Prostate gland (tissue), 2 donors: Measurements from ENCODE around the gene SAA4.

ENCODE experiments used
- CTCF ChIP-seq, 4 experiments: fragments of 200-600 bp in 2 of 4; fragments of 450-650 bp in 2 of 4; sonication (generic) in 2 of 4; IDR thresholded peaks; 1 replicate in 3 of 4; 2 replicates in 1 of 4; pipeline ENCODE4 v1.5.1; 2016 to 2019; ENCODE audit warnings: antibody characterized with exemption in 4 of 4, mild to moderate bottlenecking in 2 of 4, moderate library complexity in 2 of 4
- POLR2A ChIP-seq: fragments of 450-650 bp; IDR thresholded peaks from one replicate; pipeline ENCODE4 v1.6.1; 2016; ENCODE audit warnings: antibody characterized with exemption, mild to moderate bottlenecking
- POLR2AphosphoS5 ChIP-seq: sonication (generic); formaldehyde crosslinking; IDR thresholded peaks from one replicate; pipeline ENCODE4 v1.6.1; 2017; ENCODE audit warnings: antibody characterized with exemption

DNA sequence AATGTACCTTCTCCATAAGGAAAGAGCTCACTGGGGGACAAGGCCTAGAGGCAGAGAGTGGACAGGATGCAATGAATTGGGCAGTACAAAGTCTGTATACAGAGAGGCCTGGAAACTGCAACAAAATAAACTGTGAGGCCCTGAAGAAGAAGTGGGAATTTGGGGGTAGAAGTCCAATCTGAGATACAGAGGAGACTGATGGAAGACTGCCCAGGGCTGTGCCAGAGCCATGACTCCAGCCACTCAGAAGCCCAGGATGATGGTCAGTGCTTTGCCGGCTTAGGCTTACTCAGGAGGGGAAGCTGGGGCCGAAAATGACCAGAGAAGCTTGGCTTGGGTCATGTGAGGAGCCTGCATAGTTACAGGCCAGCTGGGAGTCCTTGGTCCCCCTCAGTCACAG lies 5.7 kb downstream of the SAA4 start:
- TF ChIP-seq CTCF (IDR thresholded peaks at IDR 0.05) (no peak), POLR2A (no peak), POLR2AphosphoS5 (no peak)
